Left cardiac atrium (tissue), 4 donors: ENCODE results near the gene SNAP29. TPM values are rescaled to one million over a fixed set of nuclear protein-coding genes. Genes with fewer than 3 reads are reported as not detected.
"Not testable (repeated sequence)": the region's sequence is repeated elsewhere in the genome, so short reads cannot be mapped to it uniquely, and the experiment has no call there.

Experiments used
- ATAC-seq, 2 donors: fragments of 200-7000 bp; cut with Tn5 transposase; one replicate each; pipeline ENCODE4 v1.9.1; 2020; ENCODE audit warnings: mild to moderate bottlenecking in 2 of 2, moderate library complexity in 2 of 2
- DNase-seq: peaks from one replicate; pipeline ENCODE4 v3.0.0-alpha.2; 2020
- intact Hi-C, 2 donors: fragments of 100-400 bp; cut with DNase I; formaldehyde crosslinking; loops; one replicate each; pipeline versions ENCODE4 v1.14.1 to v1.15.1; 2022 to 2023
- total RNA-seq, 2 donors: library from RNA; stranded (reverse); fragmentation: NEBNext Ultra II Directional; extraction: Animal tissue kit (Norgen Biotek cat#: 25700); gene quantifications; one replicate each; pipeline ENCODE4 v1.2.1, GENCODE V29; 2021
- donor health status: DM: no; HTN: yes; CAD: no.
- donor health status: DM: no; HTN: yes; CAD: no; lungs with severe emphysema.
- donor health status: DM: yes; HTN: yes; CAD: no.
- donor health status: Dilated cardiomyopathy.

SNAP29 gene
- total RNA-seq, 2 donors from 2014 or later = 25.4 to 27.9 TPM

DNA sequence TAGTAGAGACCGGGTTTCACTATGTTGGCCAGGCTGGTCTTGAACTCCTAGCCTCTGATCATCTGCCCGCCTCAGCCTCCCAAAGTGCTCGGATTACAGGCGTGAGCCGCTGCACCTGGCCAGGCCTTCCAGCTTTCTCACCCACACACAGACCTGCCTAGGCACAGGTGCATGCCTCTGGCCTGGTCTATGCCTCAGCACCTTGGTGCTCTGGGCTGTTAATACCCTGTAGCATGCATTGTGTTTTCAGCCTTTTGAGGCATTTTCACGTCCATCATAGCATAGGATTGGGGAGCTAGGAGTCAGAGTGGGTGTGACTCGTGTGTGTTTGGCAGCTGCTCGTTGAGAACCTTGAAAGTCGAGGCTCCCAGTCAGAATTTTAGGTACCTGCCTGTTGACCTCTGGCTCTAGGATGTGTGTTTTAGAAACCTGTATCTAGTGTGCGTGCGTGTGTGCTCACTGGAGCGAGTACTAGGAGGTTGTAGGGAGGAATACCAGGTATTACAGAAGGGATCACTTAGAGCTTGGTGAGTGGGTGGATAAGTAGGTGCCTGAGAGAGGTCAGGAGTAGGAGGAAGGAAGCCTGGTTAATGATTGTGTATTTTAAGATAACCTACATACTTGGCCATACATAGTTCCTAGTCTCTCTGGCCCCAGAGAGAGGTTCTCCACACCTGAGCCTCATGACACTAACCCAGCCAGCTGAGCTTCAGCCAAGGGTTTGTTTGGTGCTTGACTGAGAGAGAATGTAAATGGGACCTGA, 78.4 kb downstream of the SNAP29 start:
- intact Hi-C loops = no loop called here
- DNase-seq = no peak
- peak in 1 of 2 donors; percentile 24 for ATAC-seq

DNA sequence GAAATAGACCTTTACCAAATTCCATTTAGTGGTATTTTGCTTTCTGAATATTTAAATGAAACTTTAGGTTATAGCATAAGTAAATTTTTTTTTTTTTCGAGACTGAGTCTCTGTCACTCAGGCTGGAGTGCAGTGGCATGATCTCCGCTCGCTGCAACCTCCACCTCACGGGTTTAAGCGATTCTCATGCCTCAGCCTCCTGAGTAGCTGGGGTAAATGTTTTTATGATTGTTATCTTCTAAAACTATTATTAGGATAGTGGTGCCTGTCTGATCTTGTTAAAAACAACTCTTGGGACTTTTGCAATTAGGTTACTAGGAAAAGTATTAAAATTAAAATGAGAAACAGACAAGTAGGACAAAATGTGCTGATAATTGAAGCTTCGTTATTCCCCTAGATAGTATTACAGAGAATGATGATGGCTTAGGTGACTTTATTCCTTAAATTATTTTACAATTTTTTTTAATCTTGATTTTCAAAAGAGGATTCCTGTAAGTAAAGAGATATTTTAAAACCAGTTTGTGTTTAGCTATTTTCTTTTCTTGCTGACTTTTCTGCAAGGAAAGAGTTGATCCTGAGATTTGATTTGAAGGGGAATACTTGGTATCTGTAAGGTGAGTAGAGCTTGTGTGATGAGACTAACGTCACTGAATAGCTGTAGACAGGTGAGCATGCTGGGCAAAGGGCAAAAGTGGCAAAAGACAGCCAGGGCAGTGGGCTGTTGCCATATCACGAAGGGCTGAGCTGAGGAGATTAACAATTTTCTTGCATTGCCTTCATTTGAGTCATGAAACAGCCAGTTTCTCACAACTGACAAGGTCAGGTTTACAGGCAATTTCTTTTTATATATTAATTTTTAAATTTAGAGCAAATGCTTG, 79.2 kb downstream of the SNAP29 start:
- intact Hi-C loops = no loop called here
- no peak for ATAC-seq
- DNase-seq = no peak

DNA sequence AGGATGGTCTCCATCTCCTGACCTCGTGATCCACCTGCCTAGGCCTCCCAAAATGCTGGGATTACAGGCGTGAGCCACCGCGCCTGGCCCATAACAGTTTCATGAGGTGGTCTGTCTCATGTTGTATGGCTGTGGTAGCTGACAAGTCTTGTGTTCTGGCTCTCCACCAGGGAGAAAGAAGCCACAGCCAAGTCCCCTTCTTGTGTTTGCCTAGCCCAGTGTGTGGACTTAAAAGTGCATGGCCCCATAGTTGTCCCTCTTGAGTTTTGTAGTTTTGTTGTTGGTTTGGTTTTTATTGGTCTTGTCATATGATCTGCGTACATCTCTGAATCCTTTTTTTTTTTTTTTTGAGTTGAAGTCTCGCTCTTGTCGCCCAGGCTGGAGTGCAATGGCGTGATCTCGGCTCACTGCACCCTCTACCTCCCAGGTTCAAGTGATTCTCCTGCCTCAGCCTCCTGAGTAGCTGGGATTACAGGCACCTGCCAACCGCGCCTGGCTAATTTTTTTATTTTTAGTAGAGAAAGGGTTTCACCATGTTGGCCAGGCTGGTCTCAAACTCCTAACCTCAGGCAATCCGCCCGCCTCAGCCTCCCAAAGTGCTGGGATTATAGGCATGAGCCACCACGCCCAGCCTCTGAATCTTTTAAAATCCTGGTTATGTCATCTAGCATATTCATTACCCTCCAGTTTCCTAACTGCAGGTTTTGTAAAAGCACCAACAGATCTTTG, 80.8 kb downstream of the SNAP29 start:
- intact Hi-C loops, DNase-seq, ATAC-seq: not testable (repeated sequence)

DNA sequence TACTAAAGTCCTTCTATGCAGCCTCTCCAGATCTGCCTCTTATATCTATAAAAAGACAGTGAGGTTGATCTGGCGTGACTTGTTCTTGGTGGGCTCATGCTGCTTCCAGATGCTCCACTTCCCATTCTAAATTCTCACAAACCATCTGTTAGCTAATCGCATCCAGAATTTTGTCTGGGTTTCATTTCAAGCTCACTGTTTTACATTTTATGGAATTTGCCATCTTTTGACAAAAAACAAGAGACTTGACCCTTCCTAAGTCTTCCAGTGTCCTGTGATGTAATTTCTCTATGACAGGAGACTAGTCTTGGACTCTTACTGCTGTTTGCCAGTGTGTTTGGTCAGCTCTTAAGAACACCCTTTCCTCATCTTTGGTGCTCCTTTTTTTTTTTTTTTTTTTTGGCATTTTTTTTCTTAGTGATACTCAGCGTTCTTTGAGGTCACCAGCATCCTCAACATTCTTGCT, 81.4 kb downstream of the SNAP29 start:
- intact Hi-C loops = no loop called here
- DNase-seq (no peak), ATAC-seq (no peak)

Other genes with a start within 250 kb of the SNAP29 start
- gene SERPIND1, start 84.9 kb upstream of the SNAP29 start, total RNA-seq = 1 to 10 TPM; 1.4 to 1.7 TPM
- 10 to 100 TPM; 52.6 to 57.5 TPM for gene PI4KA, start 196 bp upstream of the SNAP29 start, total RNA-seq
- gene CRKL, start 58.4 kb downstream of the SNAP29 start, total RNA-seq = 10 to 100 TPM; 48.7 to 50.2 TPM
- gene AIFM3, start 108.2 kb downstream of the SNAP29 start, total RNA-seq = 1 to 10 TPM; 1.5 to 2.4 TPM
- gene LZTR1, start 123.3 kb downstream of the SNAP29 start, total RNA-seq = 10 to 100 TPM; 26.9 to 29.1 TPM
- gene THAP7, start 143.1 kb downstream of the SNAP29 start, total RNA-seq = 10 to 100 TPM; 20.9 to 22.1 TPM
- gene P2RX6, start 156.2 kb downstream of the SNAP29 start, total RNA-seq = 1 to 10 TPM; 2.2 to 4.6 TPM
- under 1 TPM; 0.47 to 0.68 TPM for gene SLC7A4, start 173.6 kb downstream of the SNAP29 start, total RNA-seq
- not detected for gene LRRC74B, start 186.9 kb downstream of the SNAP29 start, total RNA-seq